Esophagus squamous epithelium (tissue), 5 donors: ENCODE measurements around the gene PXT1. TPM values are rescaled to one million over a fixed set of nuclear protein-coding genes. Genes with fewer than 3 reads are reported as not detected.
"Not testable (repeated sequence)": the region's sequence is repeated elsewhere in the genome, so short reads cannot be mapped to it uniquely, and the experiment has no call there.

ENCODE experiments used
- DNase-seq: peaks from one replicate; lab custom pipeline; 2025; lab: John Stamatoyannopoulos, UW
- H3K27ac ChIP-seq, 4 donors: fragments of 200-600 bp; sonication (generic); one replicate each; pipeline ENCODE4 v1.5.1; 2016 to 2019; ENCODE audit warnings: mild to moderate bottlenecking in 1 of 4
- H3K27me3 ChIP-seq, 4 donors: fragments of 200-600 bp; sonication (generic); 1 replicate in 3 of 4; 2 replicates in 1 of 4; pipeline versions ENCODE4 v1.5.1 to v1.6.0; 2017 to 2021; ENCODE audit warnings: antibody characterized with exemption in 1 of 4
- H3K36me3 ChIP-seq, 3 donors: fragments of 200-600 bp; sonication (generic); one replicate each; pipeline ENCODE4 v1.5.1; 2016 to 2019
- H3K4me1 ChIP-seq, 3 donors: fragments of 200-600 bp; sonication (generic); one replicate each; pipeline ENCODE4 v1.5.1; 2017 to 2019
- H3K4me3 ChIP-seq, 4 donors: fragments of 200-600 bp; sonication (generic); 1 replicate in 3 of 4; 2 replicates in 1 of 4; pipeline ENCODE4 v1.5.1; 2016 to 2019; ENCODE audit warnings: mild to moderate bottlenecking in 2 of 4, moderate library complexity in 1 of 4
- H3K9me3 ChIP-seq, 3 donors: fragments of 200-600 bp; sonication (generic); one replicate each; pipeline ENCODE4 v1.5.1; 2016 to 2019
- POLR2A ChIP-seq, 4 donors: fragments of 450-650 bp; IDR thresholded peaks; one replicate each; pipeline ENCODE4 v1.6.1; 2017; ENCODE audit warnings: antibody characterized with exemption in 4 of 4, mild to moderate bottlenecking in 4 of 4, moderate library complexity in 3 of 4
- WGBS, 2 donors: methylation state at CpG; one replicate each; pipeline ENCODE4 v1.1.5; 2018; 5-methylcytosine and 5-hydroxymethylcytosine counted together
- intact Hi-C: fragments of 100-400 bp; cut with DNase I; formaldehyde crosslinking; loops from one replicate; pipeline ENCODE4 v1.15.0; 2022
- total RNA-seq, 4 donors: library from RNA; depleted of rRNA; stranded (reverse); fragments of >200 nt; gene quantifications; one replicate each; pipeline ENCODE4 v1.1.0, GENCODE V29; 2016
- TF ChIP-seq, protein P1 (sequence below), 6 experiments: fragments of 450-650 bp in 4 of 6; fragments of 200-600 bp in 2 of 6; sonication (generic) in 2 of 6; IDR thresholded peaks; one replicate each; pipeline ENCODE4 v1.5.1; 2016 to 2019; ENCODE audit warnings: antibody characterized with exemption in 6 of 6, mild to moderate bottlenecking in 4 of 6, moderate library complexity in 4 of 6
- donor health status: DM: yes; HTN: yes; CAD: no.

The PXT1 gene
- total RNA-seq, 4 donors from 2014 or later = not detected

- 24 to 46% methylated on average over 3 of the region's 3 CpGs for WGBS, 2 donors
- no peaks in the 10 kb centered on the region for H3K9me3 ChIP-seq
- no peak overlapping the region for H3K27ac ChIP-seq
- no peaks in the 10 kb centered on the region for H3K36me3 ChIP-seq
- H3K4me1 ChIP-seq = peaks cover 6 to 28% (median 12%) of the 10 kb centered on the region in 3 donors
- TF ChIP-seq, protein P1, sequence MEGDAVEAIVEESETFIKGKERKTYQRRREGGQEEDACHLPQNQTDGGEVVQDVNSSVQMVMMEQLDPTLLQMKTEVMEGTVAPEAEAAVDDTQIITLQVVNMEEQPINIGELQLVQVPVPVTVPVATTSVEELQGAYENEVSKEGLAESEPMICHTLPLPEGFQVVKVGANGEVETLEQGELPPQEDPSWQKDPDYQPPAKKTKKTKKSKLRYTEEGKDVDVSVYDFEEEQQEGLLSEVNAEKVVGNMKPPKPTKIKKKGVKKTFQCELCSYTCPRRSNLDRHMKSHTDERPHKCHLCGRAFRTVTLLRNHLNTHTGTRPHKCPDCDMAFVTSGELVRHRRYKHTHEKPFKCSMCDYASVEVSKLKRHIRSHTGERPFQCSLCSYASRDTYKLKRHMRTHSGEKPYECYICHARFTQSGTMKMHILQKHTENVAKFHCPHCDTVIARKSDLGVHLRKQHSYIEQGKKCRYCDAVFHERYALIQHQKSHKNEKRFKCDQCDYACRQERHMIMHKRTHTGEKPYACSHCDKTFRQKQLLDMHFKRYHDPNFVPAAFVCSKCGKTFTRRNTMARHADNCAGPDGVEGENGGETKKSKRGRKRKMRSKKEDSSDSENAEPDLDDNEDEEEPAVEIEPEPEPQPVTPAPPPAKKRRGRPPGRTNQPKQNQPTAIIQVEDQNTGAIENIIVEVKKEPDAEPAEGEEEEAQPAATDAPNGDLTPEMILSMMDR (IDR thresholded peaks at IDR 0.05) = no peak
- no peak for TF ChIP-seq POLR2A (IDR thresholded peaks at IDR 0.05)
- DNase-seq = no peak
- H3K27me3 ChIP-seq = no peaks in the 10 kb centered on the region
- intact Hi-C loops = no loop called here
- no peak overlapping the region for H3K4me3 ChIP-seq
Measured at GRCh38 chr6:36418558-36418957, 24.1 kb downstream of the PXT1 start.

DNA sequence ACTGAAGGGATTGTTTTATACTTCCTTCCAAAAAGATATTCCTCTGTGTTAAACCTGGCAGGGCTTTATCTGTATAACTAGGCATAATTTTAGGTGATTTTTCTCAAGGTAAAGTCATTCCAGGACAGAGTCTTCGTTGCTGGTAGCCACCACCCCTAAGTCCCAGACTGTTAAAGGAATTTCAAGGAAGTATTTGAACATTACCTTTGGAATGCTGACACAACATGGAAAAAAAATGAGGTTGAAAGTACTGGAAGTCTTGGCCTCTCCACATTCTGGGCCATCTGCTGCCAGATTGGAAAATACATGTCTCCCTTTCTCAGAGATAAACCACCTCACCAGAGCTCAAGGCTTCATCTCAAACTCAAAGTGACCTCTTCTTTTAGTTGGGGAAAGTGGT, 28.2 kb downstream of the PXT1 start:
- peaks cover 0 to 11% (median 3%) of the 10 kb centered on the region in 3 donors for H3K4me1 ChIP-seq
- intact Hi-C loops = no loop called here
- no peaks in the 10 kb centered on the region for H3K27me3 ChIP-seq
- DNase-seq = no peak
- no peaks in the 10 kb centered on the region for H3K9me3 ChIP-seq
- H3K27ac ChIP-seq = no peak overlapping the region
- H3K4me3 ChIP-seq = no peak overlapping the region
- H3K36me3 ChIP-seq = no peaks in the 10 kb centered on the region
- TF ChIP-seq, protein P1 (IDR thresholded peaks at IDR 0.05) = no peak
- no peak for TF ChIP-seq POLR2A (IDR thresholded peaks at IDR 0.05)
- 62 to 64% methylated on average over 1 of the region's 1 CpG for WGBS, 2 donors

DNA sequence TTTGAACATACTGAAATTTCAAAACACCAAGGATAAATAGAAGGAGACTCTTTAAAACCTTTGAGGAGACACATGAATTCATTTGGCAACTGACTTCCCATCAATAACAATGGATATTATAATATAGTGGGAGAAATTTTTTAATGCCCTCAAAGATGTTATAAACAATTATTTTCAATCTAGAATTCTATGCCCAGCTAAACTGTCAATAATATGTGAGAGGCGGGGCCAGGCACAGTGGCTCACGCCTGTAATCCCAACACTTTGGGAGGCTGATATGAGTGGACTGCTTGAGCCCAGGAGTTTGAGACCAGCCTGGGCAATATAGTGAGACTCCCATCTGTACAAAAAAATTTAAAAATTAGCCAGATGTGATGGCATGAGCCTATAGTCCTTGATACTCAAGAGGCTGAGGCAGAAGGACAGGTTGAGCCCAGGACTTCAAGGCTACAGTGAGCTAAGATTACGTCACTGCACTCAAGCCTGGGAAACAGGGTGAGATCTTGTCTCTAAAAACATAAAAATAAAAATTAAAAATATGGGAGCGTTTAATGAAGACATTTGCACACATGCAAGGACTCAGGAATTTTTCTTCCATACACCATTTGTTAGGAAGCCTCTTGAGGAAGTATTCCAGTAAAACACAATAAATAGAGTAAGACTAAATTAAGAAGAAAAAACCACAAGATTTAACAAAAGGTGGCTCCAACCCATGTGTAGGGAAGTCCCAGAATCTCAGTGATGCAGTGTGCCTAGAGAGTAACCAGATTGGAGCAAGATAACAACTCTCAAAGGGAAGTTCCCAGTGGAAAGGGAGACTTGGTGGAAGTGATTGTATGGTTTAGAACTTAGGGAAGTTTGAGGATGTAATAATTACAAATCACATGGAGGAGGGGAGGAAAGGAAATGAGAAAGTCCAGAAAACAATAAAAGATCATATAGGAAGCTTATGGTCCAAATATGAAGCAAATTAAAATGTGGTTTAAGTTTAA, 28.9 kb downstream of the PXT1 start:
- H3K36me3 ChIP-seq = no peaks in the 10 kb centered on the region
- peaks cover 0 to 4% (median under 1%) of the 10 kb centered on the region in 3 donors for H3K4me1 ChIP-seq
- TF ChIP-seq, protein P1 (IDR thresholded peaks at IDR 0.05) = no peak
- no peak for TF ChIP-seq POLR2A (IDR thresholded peaks at IDR 0.05)
- no peak for DNase-seq
- no peaks in the 10 kb centered on the region for H3K27me3 ChIP-seq
- 87% methylated on average over 4 of the region's 4 CpGs for WGBS, 2 donors
- H3K27ac ChIP-seq = no peak overlapping the region
- intact Hi-C loops = no loop called here
- no peaks in the 10 kb centered on the region for H3K9me3 ChIP-seq
- no peak overlapping the region for H3K4me3 ChIP-seq

GRCh38 chr6:36409718-36410117, 32.9 kb downstream of the PXT1 start:
- H3K9me3 ChIP-seq, H3K27ac ChIP-seq, H3K4me1 ChIP-seq, H3K4me3 ChIP-seq, H3K36me3 ChIP-seq, DNase-seq, H3K27me3 ChIP-seq, intact Hi-C loops: not testable (repeated sequence)
- 65 to 69% methylated on average over 5 of the region's 5 CpGs for WGBS, 2 donors

GRCh38 chr6:36404164-36404563, 38.5 kb downstream of the PXT1 start:
- Histone ChIP-seq H3K27me3 (no peaks in the 10 kb centered on the region), H3K4me3 (no peak overlapping the region), H3K4me1 (no peaks in the 10 kb centered on the region), H3K27ac (no peak overlapping the region), H3K9me3 (no peaks in the 10 kb centered on the region), H3K36me3 (no peaks in the 10 kb centered on the region)
- no peak for DNase-seq
- intact Hi-C loops = no loop called here
- TF ChIP-seq, protein P1 (IDR thresholded peaks at IDR 0.05) = no peak
- no peak for TF ChIP-seq POLR2A (IDR thresholded peaks at IDR 0.05)
- 87 to 92% methylated on average over 4 of the region's 4 CpGs for WGBS, 2 donors
